Cardiac atrium fibroblast (primary cell): ENCODE results near the gene CTDSPL2. TPM values are rescaled to one million over a fixed set of nuclear protein-coding genes. Genes with fewer than 3 reads are reported as not detected.

Experiments used
- total RNA-seq: library from RNA; depleted of rRNA; stranded (reverse); fragments of >200 nt; gene quantifications from 2 replicates; pipeline ENCODE4 v1.2.3, GENCODE V29; 2015

The CTDSPL2 gene
- total RNA-seq = 41.8 and 41.9 TPM in 2 replicates

GRCh38 chr15:44426975-44427755 is at the start of gene CTDSPL2:
TSS of gene CTDSPL2 (plus strand) at chr15:44427629. CDS start at chr15:44459015, 31,386 bp downstream.

DNA sequence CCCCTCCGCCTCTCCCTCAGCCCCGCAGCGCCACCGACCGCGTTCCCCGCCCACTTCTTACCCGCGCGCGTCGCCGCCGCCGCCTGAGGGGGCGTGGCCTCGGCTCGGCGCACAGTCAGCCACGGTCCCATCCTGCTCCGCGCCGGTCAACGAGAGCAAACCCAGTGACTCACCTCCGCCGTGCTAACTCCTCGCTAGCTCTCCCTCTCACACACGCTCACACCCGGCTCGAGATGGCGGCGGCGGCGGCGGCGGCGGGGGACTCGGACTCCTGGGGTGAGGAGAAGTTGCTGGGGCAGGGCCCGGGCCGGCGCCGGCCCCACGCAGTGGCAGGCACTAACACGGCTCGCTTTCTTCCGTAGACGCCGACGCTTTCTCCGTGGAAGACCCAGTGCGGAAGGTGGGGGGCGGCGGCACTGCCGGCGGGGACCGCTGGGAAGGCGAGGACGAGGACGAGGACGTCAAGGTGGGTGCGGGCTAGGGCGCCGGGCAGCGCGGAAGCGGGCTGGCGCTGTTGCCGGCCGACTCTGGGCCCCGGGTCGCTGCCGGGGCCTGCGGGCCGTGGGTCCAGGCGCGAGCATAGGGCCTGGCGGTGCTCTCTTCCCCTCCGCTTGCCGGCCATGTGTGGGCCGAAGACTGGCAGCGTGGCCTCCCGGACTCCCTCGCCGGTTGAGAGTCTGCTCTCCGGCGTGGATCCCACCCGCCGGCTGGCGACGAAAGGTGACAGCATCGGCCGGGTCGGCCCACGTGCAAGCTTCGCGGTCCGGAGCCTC is 109.7 kb downstream of the CTDSPL2 start, which contains the start of gene EIF3J:
TSS of gene EIF3J (plus strand) at position 186 of the 773 bp plus-strand sequence. CDS start at position 234, 48 bp downstream.

Other genes starting within 250 kb of the CTDSPL2 start
- gene FRMD5, start 232.4 kb upstream of the CTDSPL2 start, total RNA-seq = 0.54 and 0.81 TPM in 2 replicates
- gene GOLM2, start 138.9 kb upstream of the CTDSPL2 start, total RNA-seq = 52.5 and 60.3 TPM in 2 replicates
- gene EIF3J, start 109.5 kb downstream of the CTDSPL2 start, total RNA-seq = 28.9 and 38.6 TPM in 2 replicates
- 37.7 and 42.8 TPM in 2 replicates for gene SPG11, start 236.0 kb downstream of the CTDSPL2 start, total RNA-seq